ENCODE measurements around the gene TMEM184C.

- TF ChIP-seq CTCF (conservative IDR thresholded peaks at IDR 0.05; ENCODE audit: low read length) = no peak
- TF ChIP-seq EZH2phosphoT487 (IDR thresholded peaks at IDR 0.05; ENCODE audit: borderline replicate concordance) = no peak
Observed at GRCh38 chr4:147620315-147620714, 3.1 kb downstream of the TMEM184C start.

All from Loucy (cell line).